HUDEP-2 (cell line): ENCODE data around the gene INSYN2A.

Source experiments
- DNase-seq, 76 experiments: peaks; one replicate each; lab custom pipeline; 2025; ENCODE audit not compliant: unreplicated experiment in 76 of 76; lab: John Stamatoyannopoulos, UW

Gene INSYN2A

DNA sequence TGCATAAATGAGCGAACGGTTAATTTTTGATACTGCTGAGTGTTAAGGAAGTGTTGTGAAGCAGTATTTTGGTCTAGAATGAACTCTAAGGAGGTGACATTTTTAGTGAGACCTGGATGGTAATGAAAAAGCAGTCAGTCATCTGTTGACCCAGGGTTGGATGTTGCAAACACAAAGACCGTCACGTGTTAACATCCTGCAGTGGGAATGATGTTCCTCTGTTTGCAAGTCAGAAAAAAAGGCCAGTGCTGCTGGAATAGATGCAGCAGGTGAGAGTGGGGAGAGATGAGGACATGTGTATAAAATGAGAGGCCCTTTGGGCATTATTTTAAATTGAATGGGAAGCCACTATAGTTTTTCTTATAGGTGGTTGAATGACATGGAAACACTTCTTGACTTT lies 39.3 kb downstream of the INSYN2A start:
- DNase-seq = no peak

DNA sequence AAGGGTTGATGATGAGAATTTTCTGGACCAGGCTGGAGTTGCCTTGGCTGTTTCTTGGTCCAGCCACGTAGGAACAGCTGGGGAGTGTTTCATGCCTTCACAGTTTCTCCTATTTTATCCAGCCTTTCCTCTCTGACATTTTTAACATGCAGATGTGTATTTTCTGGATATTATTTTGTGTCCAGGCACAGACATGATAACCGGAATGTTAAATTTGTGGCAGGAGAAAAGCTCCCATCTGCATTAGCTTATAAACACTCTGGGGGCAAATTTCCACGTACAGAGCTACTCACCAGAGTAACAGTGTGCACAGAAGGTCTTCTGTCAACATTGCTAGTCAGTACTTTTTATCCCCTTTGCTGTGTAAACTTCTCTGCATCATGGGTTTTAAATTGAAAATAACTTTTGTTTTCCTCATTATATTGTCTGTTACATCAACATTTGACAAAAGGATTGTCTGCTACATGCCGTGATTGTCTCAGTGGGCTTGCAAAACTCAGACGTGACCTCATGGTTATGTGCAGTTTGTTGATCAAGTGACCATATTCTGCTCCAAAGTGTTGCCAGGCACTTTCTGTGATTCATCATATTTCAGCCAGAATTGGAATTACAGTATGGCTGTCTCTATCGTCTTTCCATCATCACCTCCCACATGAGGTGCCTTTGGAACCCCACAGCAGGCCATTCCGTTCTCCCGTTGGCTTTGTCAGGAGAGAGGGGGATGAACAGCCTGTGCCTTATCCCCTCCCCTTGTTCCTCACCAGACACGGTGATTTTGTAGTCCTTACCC lies 41.4 kb downstream of the INSYN2A start:
- DNase-seq = no peak

DNA sequence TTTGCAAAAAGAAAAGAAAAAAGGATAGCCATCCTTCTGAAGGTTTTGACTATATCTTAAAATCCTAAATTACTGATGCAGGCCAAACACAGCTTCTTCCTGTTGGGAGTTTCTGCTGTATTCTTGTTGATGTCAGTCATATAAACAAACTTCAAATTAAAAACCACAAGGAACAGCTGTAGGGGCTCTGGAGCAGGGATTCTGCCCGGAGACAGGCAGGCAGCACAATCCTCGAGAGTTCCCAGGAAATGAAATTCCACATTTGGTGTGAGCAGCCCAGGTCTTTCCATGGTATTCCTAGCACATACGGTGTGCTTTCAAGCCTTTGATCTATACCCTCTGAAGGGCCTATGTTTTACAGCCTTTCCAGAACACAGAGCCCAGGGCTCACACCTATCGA lies 43.2 kb downstream of the INSYN2A start:
- DNase-seq = no peak

DNA sequence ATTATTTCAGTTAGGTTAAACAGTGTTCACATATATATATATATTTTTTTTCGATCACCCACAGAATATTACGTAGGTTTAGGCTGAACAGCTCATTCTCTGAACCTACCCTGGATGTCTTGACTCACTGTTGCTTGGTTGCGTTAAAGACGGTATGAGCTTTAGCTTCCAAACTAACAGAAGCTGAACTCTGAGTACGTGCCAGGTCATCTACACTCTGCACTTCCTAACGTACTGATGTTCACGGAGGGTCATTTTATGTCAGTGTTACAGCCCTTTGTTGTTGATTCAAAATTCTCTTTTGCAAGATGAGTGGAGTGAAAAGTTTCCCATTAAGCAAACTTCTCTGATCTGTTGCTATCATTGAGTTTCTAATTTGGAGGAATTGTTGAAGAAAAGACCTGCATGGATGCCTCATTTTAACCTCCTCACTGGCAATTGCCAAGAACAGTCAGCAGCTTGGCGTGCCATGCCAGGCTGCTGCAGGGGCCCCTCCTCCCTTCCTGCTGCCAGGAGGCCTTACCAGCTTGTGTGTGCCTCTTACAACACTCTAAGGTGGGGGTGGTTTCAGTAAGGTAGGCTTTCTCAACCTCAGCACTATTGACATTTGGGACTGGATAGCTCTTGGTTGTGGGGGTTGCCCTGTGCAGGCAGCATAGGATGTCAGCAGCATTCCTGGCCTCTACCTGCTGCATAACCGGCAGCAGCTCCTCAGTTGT lies 44.3 kb downstream of the INSYN2A start:
- no peak for DNase-seq

DNA sequence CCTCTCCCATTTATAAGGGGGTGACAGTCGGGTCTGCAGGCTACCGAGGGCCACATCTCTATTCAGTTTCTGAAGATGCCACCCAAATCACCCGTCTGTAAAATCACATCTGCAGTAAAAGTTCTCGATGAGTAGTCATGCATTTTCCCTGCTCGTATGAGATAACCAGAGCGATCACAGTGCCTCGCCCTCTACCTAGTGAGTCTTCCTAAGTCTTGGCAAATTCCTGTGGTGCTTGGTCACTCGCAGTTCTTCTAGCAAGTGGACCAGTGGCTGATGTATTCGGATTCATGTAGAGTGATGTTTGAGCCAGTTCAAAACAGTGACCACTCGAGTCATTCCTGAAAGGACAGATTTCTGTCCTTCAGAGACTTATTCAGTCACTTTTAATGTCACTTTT lies 44.9 kb downstream of the INSYN2A start:
- no peak for DNase-seq

DNA sequence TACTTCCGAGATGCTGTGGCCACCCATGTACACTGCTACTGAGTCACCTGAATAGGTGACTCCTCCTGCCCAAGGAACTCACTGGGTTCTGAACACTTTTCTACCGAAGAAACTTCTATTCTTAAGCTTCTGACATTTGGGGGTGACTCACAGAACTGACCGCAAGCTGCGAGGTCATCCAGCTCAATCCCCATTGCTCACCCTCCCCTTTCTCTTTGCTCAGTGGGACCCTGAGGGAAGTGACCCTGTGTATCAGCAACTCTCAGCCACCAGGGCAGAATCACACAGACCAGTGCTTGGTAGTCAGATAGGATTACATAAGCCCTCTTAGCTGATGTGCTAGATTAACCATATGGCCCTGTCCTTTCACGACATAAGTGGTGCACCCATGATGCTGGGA lies 46.3 kb downstream of the INSYN2A start:
- DNase-seq = no peak

DNA sequence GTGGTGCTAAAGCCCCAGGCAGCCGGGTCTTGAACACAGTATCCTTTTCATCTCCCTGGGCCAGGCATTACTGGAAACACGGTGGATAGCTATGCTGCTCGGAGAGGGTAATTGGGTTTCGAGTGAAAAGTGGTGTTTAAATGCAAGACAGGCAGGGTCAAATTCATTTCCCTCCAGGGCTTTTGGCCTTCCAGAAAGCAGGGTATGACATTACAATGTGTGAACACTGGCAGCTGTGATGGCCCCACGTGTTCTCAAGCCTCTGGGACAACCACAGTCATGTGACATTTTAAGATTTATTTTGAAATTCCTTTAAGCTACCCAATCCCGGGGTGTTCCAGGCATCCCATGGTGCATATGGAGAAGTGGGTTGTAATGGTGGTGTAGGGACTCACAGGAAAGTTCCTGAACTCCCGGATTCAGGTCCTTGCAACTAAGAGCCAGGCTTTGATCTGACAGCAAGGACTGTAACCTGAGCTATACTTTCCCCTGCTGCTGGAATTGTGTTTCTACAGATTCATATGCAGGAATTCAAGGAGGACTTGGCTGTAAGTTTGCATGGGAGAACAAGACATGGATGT lies 46.8 kb downstream of the INSYN2A start:
- DNase-seq = no peak

DNA sequence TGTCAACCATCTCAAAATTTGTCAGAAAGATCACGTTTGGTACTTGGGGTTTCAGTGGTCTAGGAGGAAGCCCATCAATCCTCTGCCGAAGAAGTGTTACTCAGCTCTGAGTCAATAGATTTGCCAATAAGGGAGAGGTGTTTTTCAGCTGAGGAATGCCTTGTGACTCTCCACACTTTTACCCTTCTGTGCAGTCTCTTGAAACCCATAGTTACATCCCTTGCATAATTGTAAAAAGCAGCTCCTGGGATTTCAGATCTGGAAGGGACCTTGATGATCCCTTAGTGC lies 47.5 kb downstream of the INSYN2A start:
- DNase-seq = no peak

DNA sequence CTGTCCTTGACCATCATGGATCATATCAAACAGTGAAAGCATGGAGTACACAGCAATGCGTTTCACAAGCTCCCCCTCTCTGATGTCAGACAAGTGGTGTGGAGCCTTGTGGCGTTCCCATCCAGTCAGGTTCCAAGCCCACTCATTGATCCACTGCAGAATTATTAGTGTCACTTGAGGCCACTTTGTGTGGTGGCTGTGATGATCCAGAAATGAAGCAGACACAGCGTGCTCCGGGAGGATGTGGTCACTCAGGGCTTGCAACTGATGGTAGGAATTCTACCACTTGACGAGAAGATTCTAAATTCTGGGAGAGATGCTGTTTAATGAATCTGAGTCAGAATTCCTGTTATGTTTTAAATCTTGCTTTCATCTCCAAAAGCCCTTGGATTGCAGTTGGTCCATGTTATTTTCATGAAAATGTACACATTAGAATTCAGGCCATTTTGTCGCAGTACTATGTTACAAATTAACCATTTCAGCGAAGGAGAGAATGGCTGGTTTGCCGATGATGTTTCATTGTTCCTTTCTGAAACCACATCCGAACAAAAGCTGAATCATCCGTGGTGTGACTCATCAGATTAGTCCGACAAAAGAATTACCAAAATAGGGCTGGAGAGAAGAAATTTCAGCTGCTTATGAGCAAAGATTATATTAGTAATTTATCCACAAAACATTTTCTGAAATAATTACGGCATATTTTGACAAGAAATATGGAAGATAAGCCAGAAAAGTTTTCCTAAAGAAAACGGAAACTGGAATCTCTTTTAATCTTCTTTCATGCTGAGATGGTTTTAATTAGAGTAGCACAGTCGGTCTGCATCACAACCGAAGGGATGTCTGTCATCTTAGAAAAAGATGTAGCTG lies 48.1 kb downstream of the INSYN2A start:
- no peak for DNase-seq

DNA sequence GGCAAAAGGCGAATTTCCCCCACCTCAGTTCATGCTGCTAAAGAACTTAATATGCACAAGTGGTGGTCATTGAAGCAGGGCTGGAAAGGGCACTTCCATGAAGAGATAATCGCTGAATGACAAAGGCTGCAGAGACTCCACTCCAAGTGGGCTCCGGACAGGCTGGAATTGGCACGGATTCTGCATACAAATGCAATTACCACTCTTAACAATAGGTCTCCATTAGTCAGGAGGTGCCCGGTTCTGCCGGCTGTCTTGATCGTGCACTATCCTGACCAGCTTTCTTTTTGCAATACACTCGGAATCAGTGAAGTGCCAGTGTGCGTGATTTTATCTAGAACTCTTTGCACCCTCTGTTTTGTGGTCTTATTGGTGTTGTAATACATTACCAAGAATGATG lies 49.7 kb downstream of the INSYN2A start:
- DNase-seq = no peak
